SIG-M5 treated with dmso at 0.1 percent for 504 hours (cell line): ENCODE results near the gene EIF4G3.
"Not testable (repeated sequence)": the region's sequence is repeated elsewhere in the genome, so short reads cannot be mapped to it uniquely, and the experiment has no call there.

Source experiments
- DNase-seq: peaks from one replicate; lab custom pipeline; 2025; ENCODE audit not compliant: unreplicated experiment; lab: John Stamatoyannopoulos, UW

EIF4G3 gene

GRCh38 chr1:20885121-20885520, 291.6 kb downstream of the EIF4G3 start:
- DNase-seq: no peak

GRCh38 chr1:20884513-20884912, 292.2 kb downstream of the EIF4G3 start:
- DNase-seq: no peak

GRCh38 chr1:20883766-20884165, 292.9 kb downstream of the EIF4G3 start:
- no peak for DNase-seq

GRCh38 chr1:20882837-20883236, 293.9 kb downstream of the EIF4G3 start:
- DNase-seq: no peak

GRCh38 chr1:20878799-20879198, 297.9 kb downstream of the EIF4G3 start:
- no peak for DNase-seq

GRCh38 chr1:20875198-20875973, 301.3 kb downstream of the EIF4G3 start:
- DNase-seq: no peak

- DNase-seq: no peak
Observed at GRCh38 chr1:20873311-20873710, 303.4 kb downstream of the EIF4G3 start.

- no peak for DNase-seq
Observed at GRCh38 chr1:20871419-20871818, 305.3 kb downstream of the EIF4G3 start.

- no peak for DNase-seq
Observed at GRCh38 chr1:20870718-20871117, 306.0 kb downstream of the EIF4G3 start.

- no peak for DNase-seq
Observed at GRCh38 chr1:20868263-20868662, 308.4 kb downstream of the EIF4G3 start.

GRCh38 chr1:20867847-20868246, 308.9 kb downstream of the EIF4G3 start:
- DNase-seq: no peak

- DNase-seq: no peak
Observed at GRCh38 chr1:20867062-20867461, 309.6 kb downstream of the EIF4G3 start.

- DNase-seq: no peak
Observed at GRCh38 chr1:20865001-20865400, 311.7 kb downstream of the EIF4G3 start.

GRCh38 chr1:20854529-20854928, 322.2 kb downstream of the EIF4G3 start:
- no peak for DNase-seq

GRCh38 chr1:20851791-20852190, 324.9 kb downstream of the EIF4G3 start:
- DNase-seq: not testable (repeated sequence)

- DNase-seq: no peak
Observed at GRCh38 chr1:20850021-20850420, 326.7 kb downstream of the EIF4G3 start.

- no peak for DNase-seq
Observed at GRCh38 chr1:20849100-20849499, 327.6 kb downstream of the EIF4G3 start.

GRCh38 chr1:20848162-20848561, 328.5 kb downstream of the EIF4G3 start:
- no peak for DNase-seq

- DNase-seq: no peak
Observed at GRCh38 chr1:20847611-20848080, 329.1 kb downstream of the EIF4G3 start.

- DNase-seq: no peak
Observed at GRCh38 chr1:20846461-20847374, 330.0 kb downstream of the EIF4G3 start.

GRCh38 chr1:20840731-20841130, 336.0 kb downstream of the EIF4G3 start:
- no peak for DNase-seq
